Erythroblast (primary cell): ENCODE results near the gene GFRA3.

ENCODE experiments used
- GATA1 ChIP-seq: IDR thresholded peaks from 2 replicates; pipeline ENCODE4 v1.6.1; 2011; ENCODE audit warnings: low read depth, mild to moderate bottlenecking, control low read depth, low read length, moderate library complexity
- POLR2A ChIP-seq: IDR thresholded peaks from 2 replicates; pipeline ENCODE4 v1.6.1; 2011; ENCODE audit warnings: mild to moderate bottlenecking, low read length

DNA sequence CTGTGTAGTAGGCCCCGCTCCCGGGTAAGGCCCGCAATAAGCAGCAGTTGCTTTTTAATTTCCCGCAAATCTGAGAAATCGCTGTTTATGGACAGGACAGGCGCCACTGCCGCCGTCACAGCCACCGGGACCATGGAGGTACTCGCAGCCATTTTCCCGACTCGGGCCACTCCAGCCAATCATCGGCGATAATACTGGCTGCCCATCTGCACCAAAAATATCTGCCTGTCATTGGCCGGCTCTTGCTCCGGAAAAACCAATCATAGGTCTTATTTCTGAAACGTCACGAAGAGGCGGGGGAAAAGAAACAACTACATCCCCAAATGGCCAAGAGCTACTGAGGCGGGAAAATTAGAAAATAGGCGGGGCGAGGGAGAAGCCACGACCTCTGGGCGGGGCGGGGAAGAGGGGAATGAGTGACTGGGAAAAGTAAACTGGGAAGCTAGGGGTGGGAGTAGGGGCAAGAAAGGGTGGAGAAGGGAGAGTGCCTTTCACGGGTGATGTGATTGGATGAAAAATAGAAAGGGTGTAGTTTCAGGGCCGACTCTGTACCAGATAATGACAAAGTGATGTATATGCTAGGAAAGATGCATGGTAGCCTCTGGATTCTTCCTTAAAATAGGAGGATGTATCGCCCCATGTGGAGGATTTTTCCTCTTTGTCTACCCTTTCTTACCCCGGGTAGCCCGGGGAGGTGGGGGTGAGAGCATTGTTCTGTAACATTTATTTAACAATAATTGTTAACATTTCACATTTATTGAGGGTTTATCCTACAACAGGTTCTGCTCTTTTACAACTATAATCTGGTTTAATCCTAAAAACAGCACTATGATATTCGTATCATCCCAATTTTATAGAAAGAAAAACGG is 61.0 kb downstream of the GFRA3 start, which contains the start of gene CDC23:
- TF ChIP-seq POLR2A: peak; percentile 89
- no peak for TF ChIP-seq GATA1
